Activated T-cell treated with anti-CD3 and anti-CD28 coated beads, Interleukin-2, amount 50 U/mL, for 4 hours (primary cell): ENCODE measurements around the gene OTX2. TPM values are rescaled to one million over a fixed set of nuclear protein-coding genes. Genes with fewer than 3 reads are reported as not detected.
A peak's percentile ranks its signal among the peaks of the same experiment; 100 is the strongest.

ENCODE experiments used
- ATAC-seq, 2 donors: fragments of 200-7000 bp; cut with Tn5 transposase; one replicate each; pipeline ENCODE4 v1.10.0; 2021
- DNase-seq: peaks from one replicate; pipeline ENCODE4 v3.0.0-alpha.2; 2020
- H3K27me3 Mint-ChIP-seq: one replicate; pipeline ENCODE4 v1.8.0; 2021; ENCODE audit warnings: low read depth, mixed read lengths
- H3K36me3 Mint-ChIP-seq: one replicate; pipeline ENCODE4 v1.8.0; 2022; ENCODE audit warnings: mixed read lengths; ENCODE audit not compliant: insufficient read depth
- H3K4me1 Mint-ChIP-seq: one replicate; pipeline ENCODE4 v1.8.0; 2021; ENCODE audit warnings: low read depth, mixed read lengths
- H3K4me3 Mint-ChIP-seq: one replicate; pipeline ENCODE4 v1.8.0; 2021; ENCODE audit warnings: mild to moderate bottlenecking, moderate library complexity, mixed read lengths
- H3K9me3 Mint-ChIP-seq: one replicate; pipeline ENCODE4 v1.8.0; 2021; ENCODE audit warnings: mixed read lengths
- total RNA-seq, 3 donors: library from RNA; stranded (reverse); gene quantifications; one replicate each; pipeline ENCODE4 v1.2.1, GENCODE V29; 2021

OTX2 gene
- total RNA-seq, 3 donors from 2014 or later, result not detected

DNA sequence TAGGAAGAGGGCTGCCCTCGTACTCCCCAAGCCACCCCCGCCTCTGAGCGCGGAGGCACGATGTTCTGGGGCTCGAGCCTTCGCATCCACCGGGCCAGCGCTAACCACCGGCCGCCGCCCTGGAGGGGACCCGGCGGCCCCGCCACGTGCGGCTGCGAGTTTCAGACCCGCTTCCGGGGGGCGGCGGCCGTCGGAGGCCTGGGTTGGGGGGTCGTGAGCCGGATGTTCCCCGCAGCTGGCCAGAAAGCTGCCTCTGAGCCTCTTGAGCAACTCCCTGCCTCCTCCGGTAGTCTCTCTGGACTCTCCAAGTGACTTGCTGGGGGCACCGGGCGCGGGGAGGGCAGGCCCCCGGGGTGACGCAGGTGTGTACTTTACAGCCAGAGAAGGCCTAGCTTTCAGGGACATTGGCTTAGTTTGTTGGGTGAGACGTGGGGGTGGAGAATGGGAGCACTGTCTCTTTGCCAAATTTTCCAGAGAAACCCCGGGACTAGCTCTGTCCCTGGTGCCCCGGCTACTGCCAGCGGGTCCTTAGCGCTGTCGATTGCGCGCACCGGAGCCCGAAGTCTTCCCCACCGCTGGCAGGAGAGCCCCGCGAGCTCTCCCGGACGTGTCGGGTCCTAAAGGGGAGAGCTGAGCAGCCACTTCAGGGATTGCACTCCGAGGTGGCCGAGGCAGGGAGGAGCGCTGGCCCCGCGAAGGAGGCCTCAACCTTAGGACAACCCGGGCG, 15.6 kb downstream of the OTX2 start:
- Mint-ChIP-seq H3K27me3 (peaks cover 69% of the 10 kb centered on the region), H3K36me3 (no peaks in the 10 kb centered on the region), H3K4me1 (peaks cover 3% of the 10 kb centered on the region), H3K4me3 (no peak overlapping the region), H3K9me3 (no peaks in the 10 kb centered on the region)
- ATAC-seq, result peak in 1 of 2 donors; percentile 18
- no peak for DNase-seq

DNA sequence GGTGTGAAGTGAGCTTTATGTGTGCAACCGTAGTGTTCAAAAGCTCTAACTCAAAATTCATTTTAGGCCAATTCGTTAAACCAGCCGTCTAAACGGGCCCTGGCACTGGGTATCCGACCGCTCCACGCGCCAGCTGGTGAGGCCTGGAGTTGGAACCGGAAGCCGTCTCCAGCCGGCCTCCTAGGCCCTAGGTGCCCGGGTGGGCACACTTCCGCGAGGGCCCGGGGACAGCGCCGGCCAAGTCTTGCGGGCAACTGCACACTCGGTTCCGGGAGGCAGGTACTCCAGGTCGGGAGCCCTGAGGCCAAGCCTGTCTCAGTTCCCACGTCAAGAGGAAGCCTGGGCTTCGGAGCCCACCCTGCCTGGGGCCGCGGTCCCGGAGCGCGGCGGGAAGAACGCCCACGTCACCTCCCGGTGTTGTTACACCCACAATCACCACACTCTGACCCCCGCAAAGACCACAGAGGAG, 16.2 kb downstream of the OTX2 start:
- no peaks in the 10 kb centered on the region for H3K36me3 Mint-ChIP-seq
- H3K9me3 Mint-ChIP-seq, result no peaks in the 10 kb centered on the region
- DNase-seq (no peak), ATAC-seq (no peak)
- no peak overlapping the region for H3K4me3 Mint-ChIP-seq
- peaks cover 64% of the 10 kb centered on the region for H3K27me3 Mint-ChIP-seq
- H3K4me1 Mint-ChIP-seq, result peaks cover 3% of the 10 kb centered on the region

DNA sequence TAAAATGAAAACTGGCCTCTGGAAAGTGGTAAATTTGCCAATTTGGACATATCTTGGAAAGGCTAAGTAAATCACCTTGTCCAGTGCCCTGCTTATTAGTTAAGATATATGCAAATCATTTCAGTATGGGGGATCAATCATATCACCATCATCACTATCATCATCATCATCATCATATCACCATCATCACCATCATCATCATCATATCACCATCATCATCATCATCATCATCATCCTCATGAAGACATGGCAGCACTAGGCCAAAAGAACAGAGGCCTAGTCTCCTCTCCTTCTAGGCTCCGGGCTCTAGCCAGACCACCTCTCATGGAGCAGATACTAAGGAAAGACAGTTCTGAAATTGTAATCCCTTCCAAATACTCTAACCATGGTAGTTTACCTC, 20.3 kb downstream of the OTX2 start:
- DNase-seq, result no peak
- no peak overlapping the region for H3K4me3 Mint-ChIP-seq
- no peaks in the 10 kb centered on the region for H3K9me3 Mint-ChIP-seq
- peaks cover 38% of the 10 kb centered on the region for H3K27me3 Mint-ChIP-seq
- H3K4me1 Mint-ChIP-seq, result no peaks in the 10 kb centered on the region
- H3K36me3 Mint-ChIP-seq, result no peaks in the 10 kb centered on the region
- no peak for ATAC-seq

DNA sequence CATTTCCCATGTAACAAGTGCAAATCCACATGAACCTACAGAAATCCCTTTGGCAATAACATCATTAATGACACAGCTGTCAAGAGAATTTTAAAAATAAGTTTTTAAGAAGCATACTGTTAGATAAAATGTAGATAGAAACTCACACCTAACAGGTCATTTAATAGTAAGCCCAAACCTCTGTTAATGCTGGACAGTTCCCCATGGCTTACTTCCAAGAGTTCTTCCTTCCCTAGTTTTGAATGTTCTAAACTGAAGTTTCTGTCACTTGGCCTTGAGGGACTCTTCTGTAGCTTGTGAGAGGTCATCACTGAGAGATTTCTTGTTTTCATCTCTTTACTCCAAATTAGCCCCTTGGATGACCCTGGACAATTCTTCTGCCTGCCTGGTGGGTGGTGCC, 22.7 kb downstream of the OTX2 start:
- no peak overlapping the region for H3K4me3 Mint-ChIP-seq
- no peak for ATAC-seq
- H3K4me1 Mint-ChIP-seq, result no peaks in the 10 kb centered on the region
- H3K27me3 Mint-ChIP-seq, result peaks cover 28% of the 10 kb centered on the region
- no peak for DNase-seq
- no peaks in the 10 kb centered on the region for H3K36me3 Mint-ChIP-seq
- H3K9me3 Mint-ChIP-seq, result no peaks in the 10 kb centered on the region

DNA sequence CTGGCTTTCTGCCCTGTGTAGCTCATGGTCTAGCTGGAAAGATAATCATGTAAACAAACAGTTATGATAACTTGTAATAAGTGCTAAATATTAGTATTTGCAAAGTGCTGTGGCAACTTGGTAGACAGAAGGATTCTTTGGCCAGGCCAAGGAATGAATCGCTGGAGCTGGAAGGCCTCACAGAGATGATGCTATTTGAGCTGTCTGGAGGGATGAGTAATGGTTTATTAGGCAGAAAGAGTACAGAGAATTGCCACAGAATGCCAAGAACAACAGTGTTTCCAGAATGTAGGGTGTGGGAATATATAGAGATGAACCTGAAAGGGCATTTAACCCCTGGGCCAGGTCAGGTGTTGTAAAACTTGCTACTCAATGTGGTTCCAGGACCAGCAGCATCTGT, 27.6 kb downstream of the OTX2 start:
- Mint-ChIP-seq H3K4me3 (no peak overlapping the region), H3K36me3 (no peaks in the 10 kb centered on the region), H3K4me1 (no peaks in the 10 kb centered on the region), H3K9me3 (no peaks in the 10 kb centered on the region), H3K27me3 (peaks cover 15% of the 10 kb centered on the region)
- DNase-seq (no peak), ATAC-seq (no peak)

DNA sequence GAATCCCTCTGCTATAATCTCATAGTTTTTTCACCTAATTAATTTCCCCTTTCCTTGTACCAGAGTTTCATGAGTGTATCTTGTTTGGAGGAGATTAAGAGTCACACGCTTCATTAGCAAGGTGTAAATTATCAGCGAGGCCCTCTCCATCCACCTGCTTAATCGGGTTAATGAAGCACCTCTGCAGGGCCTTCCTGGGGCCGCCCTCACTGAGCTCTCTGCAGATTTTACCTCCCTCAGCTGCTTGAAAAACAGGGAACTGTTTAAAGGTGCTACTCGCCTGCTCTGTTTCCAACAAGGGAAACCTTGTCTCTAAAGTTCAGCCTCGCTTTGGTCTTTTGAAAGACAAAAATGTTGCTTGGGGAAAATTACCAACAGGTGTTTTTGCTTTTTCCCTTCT, 35.8 kb downstream of the OTX2 start:
- Mint-ChIP-seq H3K27me3 (peaks cover 7% of the 10 kb centered on the region), H3K36me3 (no peaks in the 10 kb centered on the region), H3K9me3 (no peaks in the 10 kb centered on the region), H3K4me1 (no peaks in the 10 kb centered on the region), H3K4me3 (no peak overlapping the region)
- DNase-seq, result no peak
- ATAC-seq, result no peak

DNA sequence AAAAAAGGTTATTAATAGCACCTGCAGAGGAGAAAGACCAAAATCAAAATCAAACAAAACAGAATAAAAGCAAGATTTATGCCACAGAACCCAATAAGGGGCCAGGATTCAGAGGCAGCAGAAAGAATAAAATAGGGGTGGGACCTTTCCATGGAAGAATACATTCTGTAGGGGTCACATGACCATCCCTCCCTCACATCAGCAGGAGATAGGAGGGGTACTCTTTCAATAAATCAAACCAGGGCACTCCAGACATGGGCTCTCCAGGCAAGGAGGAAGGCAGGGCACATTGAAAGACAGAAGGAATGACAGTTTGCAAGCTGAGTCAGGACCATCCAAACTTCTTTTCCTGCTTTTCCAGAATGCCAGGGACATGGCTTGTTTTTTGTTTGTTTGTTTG, 39.8 kb downstream of the OTX2 start:
- Mint-ChIP-seq H3K4me3 (no peak overlapping the region), H3K9me3 (no peaks in the 10 kb centered on the region), H3K36me3 (no peaks in the 10 kb centered on the region), H3K4me1 (no peaks in the 10 kb centered on the region), H3K27me3 (peaks cover 4% of the 10 kb centered on the region)
- DNase-seq (no peak), ATAC-seq (no peak)

DNA sequence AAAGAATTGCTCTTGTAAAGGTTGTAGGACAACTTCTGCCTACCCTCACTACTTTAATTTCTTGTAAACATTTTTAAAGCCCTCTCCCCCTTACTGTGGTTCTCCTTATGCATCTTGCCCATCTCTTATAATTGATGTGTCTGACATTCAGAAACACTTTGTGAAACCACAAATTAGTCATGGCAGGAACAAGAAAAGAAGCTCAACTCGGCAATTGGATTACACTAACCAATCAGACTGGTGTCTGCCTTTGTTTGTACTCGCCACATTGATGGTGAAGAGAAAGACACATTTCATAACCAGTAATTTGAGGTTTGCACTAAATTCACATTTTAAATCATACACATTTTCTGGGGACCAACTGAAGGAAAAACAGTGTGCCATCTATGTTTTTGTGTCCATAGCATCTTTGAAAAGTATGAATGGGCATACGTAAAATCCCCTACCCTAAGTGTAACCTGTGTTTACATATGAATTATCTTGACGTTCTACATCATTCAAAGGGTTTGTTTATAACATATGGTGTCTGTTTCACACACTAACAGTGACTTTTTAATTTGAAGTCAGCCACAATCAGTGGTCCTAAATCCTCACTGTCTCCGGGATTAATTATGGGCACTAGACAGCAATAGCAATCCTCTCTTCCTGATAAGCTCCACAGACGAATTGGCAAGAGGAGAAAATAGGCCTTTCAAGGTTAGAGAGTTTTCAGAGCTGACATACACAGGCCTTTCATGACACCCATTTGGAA, 49.9 kb downstream of the OTX2 start:
- Mint-ChIP-seq H3K9me3 (no peaks in the 10 kb centered on the region), H3K4me3 (no peak overlapping the region), H3K36me3 (no peaks in the 10 kb centered on the region), H3K27me3 (peaks cover 2% of the 10 kb centered on the region), H3K4me1 (no peaks in the 10 kb centered on the region)
- no peak for DNase-seq
- ATAC-seq, result no peak

DNA sequence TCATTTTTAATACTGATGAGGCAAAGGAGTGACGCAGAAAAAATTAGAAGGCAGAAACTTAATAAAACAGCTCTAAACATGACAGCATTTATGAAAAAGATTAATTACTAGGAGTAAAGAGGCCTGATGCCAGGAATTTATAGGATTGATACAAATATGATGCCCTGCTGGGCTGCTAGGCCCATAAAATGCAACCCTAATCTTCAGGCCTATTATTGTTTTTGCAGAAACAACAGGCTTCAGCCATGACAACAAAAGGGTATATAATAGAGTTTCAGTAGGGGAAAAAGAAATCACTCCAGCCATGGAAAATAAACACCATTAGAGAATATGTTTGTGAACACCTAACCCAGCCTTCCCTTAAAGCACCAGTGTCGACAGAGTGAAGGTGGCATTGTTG, 50.6 kb downstream of the OTX2 start:
- H3K9me3 Mint-ChIP-seq, result no peaks in the 10 kb centered on the region
- no peak overlapping the region for H3K4me3 Mint-ChIP-seq
- DNase-seq, result no peak
- no peaks in the 10 kb centered on the region for H3K36me3 Mint-ChIP-seq
- no peak for ATAC-seq
- no peaks in the 10 kb centered on the region for H3K4me1 Mint-ChIP-seq
- H3K27me3 Mint-ChIP-seq, result peaks cover 2% of the 10 kb centered on the region

DNA sequence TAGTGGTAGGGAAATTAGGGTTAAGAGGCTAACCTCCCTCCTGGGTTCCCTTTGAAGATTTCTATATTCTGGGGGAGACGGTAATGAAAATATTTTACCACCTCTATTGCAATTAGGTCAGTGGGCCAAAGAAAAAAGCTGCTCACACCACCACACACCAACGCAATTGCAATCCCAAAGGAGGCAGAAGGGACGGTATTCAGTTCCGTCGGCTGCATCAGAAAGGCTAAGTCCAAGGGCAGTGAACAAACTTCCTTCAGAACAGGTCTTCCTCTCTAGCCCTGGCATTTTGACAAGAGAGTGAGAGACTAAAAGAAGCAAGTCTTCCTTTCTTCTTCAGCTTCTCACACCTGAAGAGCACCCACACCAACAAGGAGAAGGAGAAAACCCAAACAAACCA, 51.2 kb downstream of the OTX2 start:
- Mint-ChIP-seq H3K4me3 (no peak overlapping the region), H3K36me3 (no peaks in the 10 kb centered on the region), H3K27me3 (peaks cover 2% of the 10 kb centered on the region), H3K9me3 (no peaks in the 10 kb centered on the region), H3K4me1 (no peaks in the 10 kb centered on the region)
- ATAC-seq (no peak), DNase-seq (no peak)

DNA sequence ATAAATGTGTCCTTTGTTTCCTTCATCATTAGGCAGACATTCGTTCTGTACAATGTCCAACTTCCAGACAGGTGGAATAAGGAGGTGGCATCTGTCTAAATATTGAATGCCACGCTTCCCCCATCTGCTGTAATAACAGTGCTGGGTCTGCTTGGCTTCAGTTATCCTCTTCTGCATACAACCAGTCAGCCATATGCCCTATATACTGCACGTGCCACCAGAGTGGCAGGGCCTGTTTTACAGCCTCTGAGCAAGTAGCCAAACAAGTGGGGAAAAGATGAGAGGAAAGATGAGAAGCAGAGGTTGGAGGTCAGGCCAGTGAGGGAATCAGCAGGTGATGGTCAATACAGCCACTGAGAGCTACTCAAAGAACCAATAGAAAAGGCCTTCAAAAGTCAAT, 55.4 kb downstream of the OTX2 start:
- H3K4me1 Mint-ChIP-seq, result no peaks in the 10 kb centered on the region
- H3K4me3 Mint-ChIP-seq, result no peak overlapping the region
- H3K27me3 Mint-ChIP-seq, result peaks cover 10% of the 10 kb centered on the region
- H3K36me3 Mint-ChIP-seq, result no peaks in the 10 kb centered on the region
- ATAC-seq (no peak), DNase-seq (no peak)
- no peaks in the 10 kb centered on the region for H3K9me3 Mint-ChIP-seq

DNA sequence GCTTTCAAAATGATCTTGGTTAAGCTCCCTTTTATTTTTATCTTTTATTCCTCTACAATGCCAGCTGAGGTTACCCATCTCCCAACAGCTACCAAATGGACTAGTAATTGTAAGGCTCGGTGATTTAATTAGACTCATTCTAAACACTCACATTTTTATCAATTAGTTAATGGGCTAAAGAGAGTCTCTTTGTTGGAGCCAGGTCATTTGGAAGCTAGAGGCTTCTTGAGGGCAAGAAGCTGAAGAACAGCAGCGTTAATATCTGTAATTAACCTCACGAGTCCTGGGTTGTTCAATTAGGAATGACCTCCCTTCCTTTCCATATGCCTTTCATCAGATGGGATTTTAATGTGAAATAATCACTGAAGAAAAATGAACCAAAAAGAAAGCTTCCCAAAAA, 56.9 kb downstream of the OTX2 start:
- Mint-ChIP-seq H3K4me3 (no peak overlapping the region), H3K4me1 (no peaks in the 10 kb centered on the region), H3K9me3 (no peaks in the 10 kb centered on the region), H3K36me3 (no peaks in the 10 kb centered on the region), H3K27me3 (peaks cover 13% of the 10 kb centered on the region)
- ATAC-seq (no peak), DNase-seq (no peak)

DNA sequence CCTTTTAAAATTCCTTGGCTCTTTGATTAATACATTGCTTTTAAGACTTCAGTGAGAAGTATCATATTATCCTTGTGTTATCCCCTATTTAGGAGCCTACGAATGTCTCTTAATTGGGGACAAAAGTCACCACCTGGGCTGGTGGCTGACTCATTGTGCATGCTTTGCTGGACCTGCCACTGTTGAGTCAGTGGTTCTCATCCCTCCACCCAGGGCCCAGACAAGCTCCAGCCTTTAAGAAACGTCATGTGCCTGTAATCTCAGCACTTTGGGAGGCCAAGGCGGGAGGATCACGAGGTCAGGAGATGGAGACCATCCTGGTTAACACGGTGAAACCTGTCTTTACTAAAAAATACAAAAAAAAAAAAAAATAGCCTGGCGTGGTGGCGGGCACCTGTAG, 57.9 kb downstream of the OTX2 start:
- ATAC-seq, result no peak
- no peaks in the 10 kb centered on the region for H3K4me1 Mint-ChIP-seq
- H3K27me3 Mint-ChIP-seq, result peaks cover 13% of the 10 kb centered on the region
- DNase-seq, result no peak
- H3K36me3 Mint-ChIP-seq, result no peaks in the 10 kb centered on the region
- no peaks in the 10 kb centered on the region for H3K9me3 Mint-ChIP-seq
- no peak overlapping the region for H3K4me3 Mint-ChIP-seq

DNA sequence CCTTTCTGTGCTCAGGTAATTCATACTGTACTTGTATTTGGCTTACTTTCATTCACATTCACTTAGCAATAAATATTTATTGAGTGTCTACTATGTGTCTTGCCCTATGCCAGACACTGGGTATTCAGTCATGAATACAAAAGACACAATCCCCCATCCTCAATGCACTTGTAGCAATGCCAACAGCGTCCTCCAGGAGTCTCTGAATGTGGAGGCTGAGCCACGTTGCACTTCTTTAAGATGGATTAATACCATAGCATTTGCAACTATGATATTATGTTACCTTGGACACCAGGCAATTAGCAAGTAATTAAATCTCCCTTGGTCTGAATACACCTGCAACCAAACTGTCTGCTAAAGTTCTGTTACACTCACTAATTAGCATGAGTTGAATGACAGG, 58.8 kb downstream of the OTX2 start:
- H3K9me3 Mint-ChIP-seq, result no peaks in the 10 kb centered on the region
- no peaks in the 10 kb centered on the region for H3K4me1 Mint-ChIP-seq
- H3K27me3 Mint-ChIP-seq, result peaks cover 13% of the 10 kb centered on the region
- no peak for DNase-seq
- no peak overlapping the region for H3K4me3 Mint-ChIP-seq
- H3K36me3 Mint-ChIP-seq, result no peaks in the 10 kb centered on the region
- ATAC-seq, result no peak
